ENCODE results near the gene WDR31. TPM values are rescaled to one million over a fixed set of nuclear protein-coding genes. Genes with fewer than 3 reads are reported as not detected.

WDR31 gene
- total RNA-seq (1 to 10 TPM; 6.2 to 7.0 TPM), polyA plus RNA-seq (1 to 10 TPM; 1.8 TPM)
- long read RNA-seq, donor 1: 0 reads
- long read RNA-seq, donor 2: 0 reads
- long read RNA-seq, donor 3, partial matches to known transcripts: 0 of 1 reads
- long read RNA-seq, donor 3, other reads (novel, unspliced or antisense): 0 of 1 reads
- long read RNA-seq, donor 4: 0 reads
- long read RNA-seq, donor 5, partial matches to known transcripts: 0 of 1 reads
- long read RNA-seq, donor 5, other reads (novel, unspliced or antisense): 0 of 1 reads

DNA sequence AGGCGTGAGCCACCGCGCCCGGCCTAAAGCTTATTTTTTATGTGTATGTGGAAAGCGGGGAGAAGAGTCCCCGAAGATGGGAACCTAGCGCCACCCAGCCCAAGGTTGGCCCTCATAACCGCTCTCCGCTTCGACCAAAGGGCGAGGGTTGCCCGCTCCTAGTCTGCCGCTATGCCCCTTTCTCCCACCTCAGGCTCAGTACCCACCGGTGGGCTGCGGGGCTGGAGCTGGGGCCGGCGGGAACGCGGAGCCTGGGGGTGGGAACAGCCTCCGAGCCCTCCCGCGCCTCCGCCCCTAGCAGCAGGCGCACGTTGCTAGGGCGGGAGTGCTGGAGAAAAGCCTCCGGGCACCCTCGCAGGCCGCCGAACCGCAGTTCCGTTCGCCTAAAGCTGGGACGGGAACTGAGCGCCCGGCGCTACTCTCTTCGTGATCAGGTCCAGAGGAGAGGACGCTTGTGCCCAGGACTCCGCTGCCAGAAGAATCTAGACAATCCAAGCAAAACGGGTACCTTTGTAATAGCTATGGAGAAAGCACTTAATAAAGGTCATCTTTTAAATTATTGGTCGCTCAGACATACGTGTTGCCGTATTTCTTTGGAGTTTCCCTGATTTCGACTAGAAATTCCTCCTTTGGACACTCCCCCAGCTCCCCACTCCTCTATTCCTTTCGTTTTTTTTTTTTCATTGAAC lies at the start of gene WDR31:
Gene WDR31, minus strand, starts transcription at position 265 of the 689 bp plus-strand sequence. CDS start 8,253 bp downstream, outside the sequence.
- TF ChIP-seq, protein P1, sequence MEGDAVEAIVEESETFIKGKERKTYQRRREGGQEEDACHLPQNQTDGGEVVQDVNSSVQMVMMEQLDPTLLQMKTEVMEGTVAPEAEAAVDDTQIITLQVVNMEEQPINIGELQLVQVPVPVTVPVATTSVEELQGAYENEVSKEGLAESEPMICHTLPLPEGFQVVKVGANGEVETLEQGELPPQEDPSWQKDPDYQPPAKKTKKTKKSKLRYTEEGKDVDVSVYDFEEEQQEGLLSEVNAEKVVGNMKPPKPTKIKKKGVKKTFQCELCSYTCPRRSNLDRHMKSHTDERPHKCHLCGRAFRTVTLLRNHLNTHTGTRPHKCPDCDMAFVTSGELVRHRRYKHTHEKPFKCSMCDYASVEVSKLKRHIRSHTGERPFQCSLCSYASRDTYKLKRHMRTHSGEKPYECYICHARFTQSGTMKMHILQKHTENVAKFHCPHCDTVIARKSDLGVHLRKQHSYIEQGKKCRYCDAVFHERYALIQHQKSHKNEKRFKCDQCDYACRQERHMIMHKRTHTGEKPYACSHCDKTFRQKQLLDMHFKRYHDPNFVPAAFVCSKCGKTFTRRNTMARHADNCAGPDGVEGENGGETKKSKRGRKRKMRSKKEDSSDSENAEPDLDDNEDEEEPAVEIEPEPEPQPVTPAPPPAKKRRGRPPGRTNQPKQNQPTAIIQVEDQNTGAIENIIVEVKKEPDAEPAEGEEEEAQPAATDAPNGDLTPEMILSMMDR (IDR thresholded peaks at IDR 0.05; ENCODE audit: control extremely low read depth, extremely low read depth): no peak
- Histone ChIP-seq H3K27ac (ENCODE audit: low read depth in 1 of 2, low read length in 1 of 2) (peak within 1 kb of the TSS; percentile 63 to 84), H3K4me1 (ENCODE audit: control insufficient read depth in 5 of 5, insufficient read depth in 5 of 5, low read length in 5 of 5) (peaks cover 0 to 14% (median 1%) of the 10 kb centered on the region in 5 donors), H3K36me3 (ENCODE audit: control insufficient read depth in 4 of 4, insufficient read depth in 4 of 4, low read length in 4 of 4) (no peaks in the 10 kb centered on the region), H3K27me3 (ENCODE audit: control insufficient read depth in 3 of 3, insufficient read depth in 3 of 3, low read length in 2 of 3) (no peaks in the 10 kb centered on the region), H3K9ac (ENCODE audit: insufficient read depth in 1 of 2, low read length in 2 of 2) (peak within 1 kb of the TSS in 1 of 2 donors; percentile 74), H3K4me3 (peak within 1 kb of the TSS; percentile 94), H3K9me3 (ENCODE audit: control insufficient read depth in 4 of 4, insufficient read depth in 3 of 4, low read length in 3 of 4) (no peaks in the 10 kb centered on the region)
- DNase-seq (peak; percentile 92 to 97 (median 92)), ATAC-seq (ENCODE audit: insufficient read depth, low FRiP score) (peak; percentile 99)
- 0 to 1% methylated on average over 45 to 46 of the region's 46 CpGs for WGBS, 2 donors

- Histone ChIP-seq H3K9ac (ENCODE audit: insufficient read depth in 1 of 2, low read length in 2 of 2) (no peak overlapping the region), H3K4me3 (no peak overlapping the region), H3K27ac (ENCODE audit: low read depth in 1 of 2, low read length in 1 of 2) (no peak overlapping the region), H3K4me1 (ENCODE audit: control insufficient read depth in 5 of 5, insufficient read depth in 5 of 5, low read length in 5 of 5) (no peaks in the 10 kb centered on the region), H3K36me3 (ENCODE audit: control insufficient read depth in 4 of 4, insufficient read depth in 4 of 4, low read length in 4 of 4) (peaks cover 8 to 43% (median 40%) of the 10 kb centered on the region in 4 donors), H3K9me3 (ENCODE audit: control insufficient read depth in 4 of 4, insufficient read depth in 3 of 4, low read length in 3 of 4) (no peaks in the 10 kb centered on the region), H3K27me3 (ENCODE audit: control insufficient read depth in 3 of 3, insufficient read depth in 3 of 3, low read length in 2 of 3) (no peaks in the 10 kb centered on the region)
- DNase-seq (no peak), ATAC-seq (ENCODE audit: insufficient read depth, low FRiP score) (no peak)
- WGBS, 2 donors: 95 to 96% methylated on average over 11 of the region's 11 CpGs
- TF ChIP-seq, protein P1 (IDR thresholded peaks at IDR 0.05; ENCODE audit: control extremely low read depth, extremely low read depth): no peak
Observed at GRCh38 chr9:113389451-113389850, 49.4 kb upstream of the WDR31 start.

DNA sequence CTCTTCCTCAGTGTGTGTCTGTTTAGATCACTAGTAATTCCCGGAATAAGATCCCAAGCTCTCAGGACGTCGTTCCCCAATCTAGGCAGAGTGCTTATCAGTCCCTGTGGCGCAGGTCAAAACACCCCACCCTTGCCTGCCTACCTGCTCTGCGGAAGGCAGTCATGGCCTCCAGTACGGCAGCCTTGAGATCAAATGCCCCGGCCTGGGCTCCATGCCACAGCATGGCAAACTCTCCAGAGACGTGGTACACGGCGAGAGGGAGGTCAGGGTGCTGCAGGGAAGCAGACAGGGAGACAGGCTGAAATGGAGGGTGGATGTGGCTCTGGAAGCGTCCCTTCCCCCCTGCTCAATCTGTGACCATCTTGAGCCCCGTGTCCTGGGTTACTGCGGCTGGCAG lies 48.8 kb upstream of the WDR31 start:
- no peak overlapping the region for H3K4me3 ChIP-seq
- peaks cover 8 to 43% (median 40%) of the 10 kb centered on the region in 4 donors for H3K36me3 ChIP-seq (ENCODE audit: control insufficient read depth in 4 of 4, insufficient read depth in 4 of 4, low read length in 4 of 4)
- TF ChIP-seq, protein P1 (IDR thresholded peaks at IDR 0.05; ENCODE audit: control extremely low read depth, extremely low read depth): no peak
- no peaks in the 10 kb centered on the region for H3K9me3 ChIP-seq (ENCODE audit: control insufficient read depth in 4 of 4, insufficient read depth in 3 of 4, low read length in 3 of 4)
- no peaks in the 10 kb centered on the region for H3K4me1 ChIP-seq (ENCODE audit: control insufficient read depth in 5 of 5, insufficient read depth in 5 of 5, low read length in 5 of 5)
- H3K27me3 ChIP-seq (ENCODE audit: control insufficient read depth in 3 of 3, insufficient read depth in 3 of 3, low read length in 2 of 3): no peaks in the 10 kb centered on the region
- H3K27ac ChIP-seq (ENCODE audit: low read depth in 1 of 2, low read length in 1 of 2): no peak overlapping the region
- whole genome bisulfite sequencing, 2 donors: 94 to 98% methylated on average over 13 of the region's 13 CpGs
- no peak overlapping the region for H3K9ac ChIP-seq (ENCODE audit: insufficient read depth in 1 of 2, low read length in 2 of 2)
- DNase-seq (no peak), ATAC-seq (ENCODE audit: insufficient read depth, low FRiP score) (no peak)
